ENCODE data around the gene PNMA8C. TPM values are rescaled to one million over a fixed set of nuclear protein-coding genes. Genes with fewer than 3 reads are reported as not detected.

PNMA8C gene
- total and polyA plus RNA-seq, 7 donors, result 0.01 TPM; not detected in 6

- Histone ChIP-seq H3K36me3 (ENCODE audit: insufficient read depth in 1 of 2, low read depth in 1 of 2) (peaks cover 6 to 87% of the 10 kb centered on the region in 2 donors), H3K27me3 (ENCODE audit: insufficient read depth in 3 of 3, low read length in 2 of 3) (no peaks in the 10 kb centered on the region), H3K9me3 (no peaks in the 10 kb centered on the region), H3K4me1 (no peaks in the 10 kb centered on the region), H3K4me3 (no peak overlapping the region), H3K27ac (no peak overlapping the region)
- DNase-seq, result no peak
- no peak for ATAC-seq
- 94 to 95% (median 95%) methylated on average over 10 of the region's 10 CpGs for WGBS, 3 donors
- no peak for TF ChIP-seq CTCF (IDR thresholded peaks at IDR 0.05)
- intact Hi-C loops (cut with DNase I), result no loop called here
Measured at GRCh38 chr19:46387713-46388130, 41.0 kb downstream of the PNMA8C start.

- no peaks in the 10 kb centered on the region for H3K27me3 ChIP-seq (ENCODE audit: insufficient read depth in 3 of 3, low read length in 2 of 3)
- intact Hi-C loops (cut with DNase I), result no loop called here
- H3K4me3 ChIP-seq, result no peak overlapping the region
- H3K27ac ChIP-seq, result no peak overlapping the region
- no peak for DNase-seq
- 95 to 96% (median 95%) methylated on average over 30 of the region's 30 CpGs for whole genome bisulfite sequencing, 3 donors
- peaks cover 6 to 87% of the 10 kb centered on the region in 2 donors for H3K36me3 ChIP-seq (ENCODE audit: insufficient read depth in 1 of 2, low read depth in 1 of 2)
- no peak for ATAC-seq
- H3K4me1 ChIP-seq, result no peaks in the 10 kb centered on the region
- no peaks in the 10 kb centered on the region for H3K9me3 ChIP-seq
- TF ChIP-seq CTCF (IDR thresholded peaks at IDR 0.05), result no peak
Measured at GRCh38 chr19:46386996-46387712, 41.6 kb downstream of the PNMA8C start.

- 88 to 95% (median 94%) methylated on average over 9 to 10 of the region's 10 CpGs for WGBS, 3 donors
- H3K4me3 ChIP-seq, result no peak overlapping the region
- no peaks in the 10 kb centered on the region for H3K27me3 ChIP-seq (ENCODE audit: insufficient read depth in 3 of 3, low read length in 2 of 3)
- peaks cover 6 to 90% of the 10 kb centered on the region in 2 donors for H3K36me3 ChIP-seq (ENCODE audit: insufficient read depth in 1 of 2, low read depth in 1 of 2)
- ATAC-seq (no peak), DNase-seq (no peak)
- H3K9me3 ChIP-seq, result no peaks in the 10 kb centered on the region
- H3K27ac ChIP-seq, result no peak overlapping the region
- no peak for TF ChIP-seq CTCF (IDR thresholded peaks at IDR 0.05)
- intact Hi-C loops (cut with DNase I), result no loop called here
- H3K4me1 ChIP-seq, result no peaks in the 10 kb centered on the region
Measured at GRCh38 chr19:46386151-46386550, 42.6 kb downstream of the PNMA8C start.

GRCh38 chr19:46385636-46386035 is 43.1 kb downstream of the PNMA8C start:
- 85 to 87% (median 85%) methylated on average over 11 of the region's 11 CpGs for WGBS, 3 donors
- no peak overlapping the region for H3K4me3 ChIP-seq
- TF ChIP-seq CTCF (IDR thresholded peaks at IDR 0.05), result no peak
- intact Hi-C loops (cut with DNase I), result no loop called here
- ATAC-seq, result no peak
- H3K9me3 ChIP-seq, result no peaks in the 10 kb centered on the region
- H3K27ac ChIP-seq, result no peak overlapping the region
- no peaks in the 10 kb centered on the region for H3K27me3 ChIP-seq (ENCODE audit: insufficient read depth in 3 of 3, low read length in 2 of 3)
- no peaks in the 10 kb centered on the region for H3K4me1 ChIP-seq
- DNase-seq, result no peak
- peaks cover 6 to 85% of the 10 kb centered on the region in 2 donors for H3K36me3 ChIP-seq (ENCODE audit: insufficient read depth in 1 of 2, low read depth in 1 of 2)

GRCh38 chr19:46384396-46384795 is 44.3 kb downstream of the PNMA8C start:
- H3K9me3 ChIP-seq, result no peaks in the 10 kb centered on the region
- 82 to 88% (median 87%) methylated on average over 11 of the region's 11 CpGs for WGBS, 3 donors
- intact Hi-C loops (cut with DNase I), result no loop called here
- H3K4me3 ChIP-seq, result no peak overlapping the region
- no peaks in the 10 kb centered on the region for H3K27me3 ChIP-seq (ENCODE audit: insufficient read depth in 3 of 3, low read length in 2 of 3)
- H3K4me1 ChIP-seq, result peaks cover 8% of the 10 kb centered on the region
- H3K36me3 ChIP-seq (ENCODE audit: insufficient read depth in 1 of 2, low read depth in 1 of 2), result peaks cover 6 to 73% of the 10 kb centered on the region in 2 donors
- no peak overlapping the region for H3K27ac ChIP-seq
- TF ChIP-seq CTCF (IDR thresholded peaks at IDR 0.05), result no peak
- DNase-seq (no peak), ATAC-seq (peak in 1 of 4 donors; percentile 19)
